ENCODE data around the gene HAAO. TPM values are rescaled to one million over a fixed set of nuclear protein-coding genes. Genes with fewer than 3 reads are reported as not detected.
A peak's percentile ranks its signal among the peaks of the same experiment; 100 is the strongest.

The HAAO gene
- total and polyA plus RNA-seq, 2 donors (not counting 3 experiments of a cell fraction or from before 2014, with no cell fraction given): 0.82 to 1.1 TPM

GRCh38 chr2:42809819-42810120 lies 17.4 kb upstream of the HAAO start:
- H3K79me2 ChIP-seq (ENCODE audit: control insufficient read depth, insufficient read depth, low read length): no peaks in the 10 kb centered on the region
- peaks cover 0 to 4% of the 10 kb centered on the region in 2 experiments for H3K27me3 ChIP-seq (ENCODE audit: control insufficient read depth in 2 of 2, insufficient read depth in 2 of 2, low read length in 2 of 2)
- H3K4me1 ChIP-seq (ENCODE audit: control insufficient read depth, extremely low read depth, insufficient read depth, low read length): peaks cover 11% of the 10 kb centered on the region
- H3K27ac ChIP-seq (ENCODE audit: insufficient read depth, low read depth, low read length): peak overlapping the region; percentile 85
- no peaks in the 10 kb centered on the region for H4K20me1 ChIP-seq (replicated peaks; ENCODE audit: control insufficient read depth, extremely low read depth, insufficient read depth, low read length)
- BruUV-seq (replicated peaks): no TSS peak
- CTCF ChIA-PET: interaction anchor here (0.8 to 2.1 kb wide), 7 partner anchors 9 to 314 kb away, joined by 3 to 7 read pairs (median 3); partner anchors contain the start of gene HAAO
- no peaks in the 10 kb centered on the region for H3K36me3 ChIP-seq (ENCODE audit: control insufficient read depth in 2 of 2, extremely low read depth in 1 of 2, insufficient read depth in 2 of 2, low read length in 2 of 2)
- TF ChIP-seq FOS (IDR thresholded peaks at IDR 0.05; ENCODE audit: borderline replicate concordance, insufficient read depth, low read length) (no peak), CTCF (IDR thresholded peaks at IDR 0.05; ENCODE audit: extremely low read depth in 1 of 2, insufficient read depth in 1 of 2, low read depth in 1 of 2, low read length in 2 of 2) (peak; percentile 17 to 21)
- intact Hi-C loops (cut with micrococcal nuclease) (loop anchor here (2.0 to 5.0 kb wide), 2 partner anchors 15 to 418 kb away; partner anchors contain the start of gene ZFP36L2), dilution Hi-C loops (cut with MboI; ENCODE audit: extremely low pct_ligation_motif_present, low sequenced_read_pairs) (no loop called here)
- peaks cover 2% of the 10 kb centered on the region for H3K9me1 ChIP-seq (replicated peaks; ENCODE audit: control insufficient read depth, extremely low read depth, insufficient read depth, low read length)
- no peak overlapping the region for H2AFZ ChIP-seq (ENCODE audit: low read depth, low read length)
- peak overlapping the region; percentile 71 for H3K4me2 ChIP-seq (ENCODE audit: insufficient read depth, low read length)
- FAIRE-seq: peak; percentile 42
- DNase-seq (ENCODE audit: low read depth, low spot score): peak; percentile 74
- peak overlapping the region; percentile 87 for H3K9ac ChIP-seq (replicated peaks; ENCODE audit: extremely low read depth, insufficient read depth, low read length)
- H3K9me3 ChIP-seq (replicated peaks; ENCODE audit: control insufficient read depth, insufficient read depth, low read length): no peaks in the 10 kb centered on the region
- peak overlapping the region; percentile 26 to 72 (median 44) for H3K4me3 ChIP-seq (replicated peaks in 1 of 3; ENCODE audit: insufficient read depth in 1 of 3, low read depth in 1 of 3, low read length in 3 of 3)
- POLR2A ChIA-PET: interaction anchor here (1.0 kb wide), 1 partner anchor 70 kb away, joined by 4 read pairs; no protein-coding TSS in a partner anchor

- no peaks in the 10 kb centered on the region for H3K36me3 ChIP-seq (ENCODE audit: control insufficient read depth in 2 of 2, extremely low read depth in 1 of 2, insufficient read depth in 2 of 2, low read length in 2 of 2)
- TSS peak; percentile 61 for BruUV-seq (replicated peaks)
- dilution Hi-C loops (cut with MboI; ENCODE audit: extremely low pct_ligation_motif_present, low sequenced_read_pairs): no loop called here
Measured at GRCh38 chr2:42809131-42809818, 16.9 kb upstream of the HAAO start.

More at GRCh38 chr2:42809131-42809818, 16.9 kb upstream of the HAAO start:
- H3K9me3 ChIP-seq (replicated peaks; ENCODE audit: control insufficient read depth, insufficient read depth, low read length): no peaks in the 10 kb centered on the region
- DNase-seq (ENCODE audit: low read depth, low spot score): no peak
- no peaks in the 10 kb centered on the region for H3K79me2 ChIP-seq (ENCODE audit: control insufficient read depth, insufficient read depth, low read length)
- ChIA-PET POLR2A (no interaction called here), CTCF (interaction anchor here (1.1 to 2.1 kb wide), 6 partner anchors 8 to 313 kb away, joined by 3 to 7 read pairs (median 3); partner anchors contain the start of gene HAAO)
- H3K4me1 ChIP-seq (ENCODE audit: control insufficient read depth, extremely low read depth, insufficient read depth, low read length): peaks cover 11% of the 10 kb centered on the region
- intact Hi-C loops (cut with micrococcal nuclease): loop anchor here (2.0 kb wide), 1 partner anchor 14 kb away; no protein-coding TSS in a partner anchor
- no peaks in the 10 kb centered on the region for H4K20me1 ChIP-seq (replicated peaks; ENCODE audit: control insufficient read depth, extremely low read depth, insufficient read depth, low read length)
- FAIRE-seq: no peak
- TF ChIP-seq MAX (IDR thresholded peaks at IDR 0.05; ENCODE audit: insufficient read depth, insufficient read length): no peak
- no peak for TF ChIP-seq POLR2A (IDR thresholded peaks at IDR 0.05; ENCODE audit: low read depth, low read length)
- TF ChIP-seq GATA2 (IDR thresholded peaks at IDR 0.05; ENCODE audit: insufficient read depth, insufficient read length, low read depth, low read length): no peak
- TF ChIP-seq CTCF (IDR thresholded peaks at IDR 0.05; ENCODE audit: extremely low read depth in 1 of 2, insufficient read depth in 1 of 2, low read depth in 1 of 2, low read length in 2 of 2): no peak
- no peak for TF ChIP-seq POLR2AphosphoS5 (IDR thresholded peaks at IDR 0.05; ENCODE audit: insufficient read depth, low read depth, low read length)
- no peak for TF ChIP-seq MYC (IDR thresholded peaks at IDR 0.05; ENCODE audit: low read depth, low read length)
- TF ChIP-seq EZH2 (IDR thresholded peaks at IDR 0.05; ENCODE audit: borderline replicate concordance, low read depth, low read length, severe bottlenecking): no peak
- TF ChIP-seq FOS (IDR thresholded peaks at IDR 0.05; ENCODE audit: borderline replicate concordance, insufficient read depth, low read length): no peak
- TF ChIP-seq JUN (IDR thresholded peaks at IDR 0.05; ENCODE audit: borderline replicate concordance, insufficient read depth, insufficient read length, low read depth): no peak
- peaks cover 0 to 7% of the 10 kb centered on the region in 2 experiments for H3K27me3 ChIP-seq (ENCODE audit: control insufficient read depth in 2 of 2, insufficient read depth in 2 of 2, low read length in 2 of 2)
- H3K4me2 ChIP-seq (ENCODE audit: insufficient read depth, low read length): peak overlapping the region; percentile 71
- peak overlapping the region; percentile 85 for H3K27ac ChIP-seq (ENCODE audit: insufficient read depth, low read depth, low read length)
- H3K9ac ChIP-seq (replicated peaks; ENCODE audit: extremely low read depth, insufficient read depth, low read length): peak overlapping the region; percentile 87
- H3K9me1 ChIP-seq (replicated peaks; ENCODE audit: control insufficient read depth, extremely low read depth, insufficient read depth, low read length): peaks cover 2% of the 10 kb centered on the region
- peak overlapping the region; percentile 26 to 72 (median 44) for H3K4me3 ChIP-seq (replicated peaks in 1 of 3; ENCODE audit: insufficient read depth in 1 of 3, low read depth in 1 of 3, low read length in 3 of 3)
- peak overlapping the region; percentile 37 for H2AFZ ChIP-seq (ENCODE audit: low read depth, low read length)
